Body of pancreas (tissue), 4 donors: Measurements from ENCODE around the gene CYP19A1.

Source experiments
- POLR2A ChIP-seq, 3 donors: fragments of 450-650 bp; IDR thresholded peaks; one replicate each; pipeline ENCODE4 v1.6.1; 2016; ENCODE audit warnings: antibody characterized with exemption in 3 of 3, mild to moderate bottlenecking in 2 of 3
- TF ChIP-seq, protein P1 (sequence below), 7 experiments: fragments of 450-650 bp in 4 of 7; fragments of 200-600 bp in 3 of 7; sonication (generic) in 3 of 7; IDR thresholded peaks; one replicate each; pipeline ENCODE4 v1.5.1; 2016 to 2019; ENCODE audit warnings: antibody characterized with exemption in 7 of 7

DNA sequence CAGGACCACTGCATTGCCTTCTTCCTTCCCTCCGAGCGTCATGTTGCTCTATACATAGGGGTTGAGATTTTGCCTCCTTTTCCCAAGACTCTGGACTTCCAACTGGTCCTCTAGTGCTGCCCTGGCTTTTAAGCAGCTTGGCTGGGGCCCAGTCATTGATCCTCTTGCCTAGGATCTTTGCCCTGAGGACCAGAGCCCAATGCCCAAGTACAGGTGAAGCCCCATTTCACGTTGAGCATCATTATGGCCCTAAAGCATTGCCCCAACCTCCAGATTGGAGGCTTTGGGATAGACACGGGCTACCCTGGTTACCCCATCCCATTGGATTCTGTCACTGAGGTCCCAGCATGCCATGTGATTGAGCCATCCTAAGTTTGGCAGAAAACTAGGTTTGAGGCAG is 47.7 kb downstream of the CYP19A1 start:
- TF ChIP-seq, protein P1, sequence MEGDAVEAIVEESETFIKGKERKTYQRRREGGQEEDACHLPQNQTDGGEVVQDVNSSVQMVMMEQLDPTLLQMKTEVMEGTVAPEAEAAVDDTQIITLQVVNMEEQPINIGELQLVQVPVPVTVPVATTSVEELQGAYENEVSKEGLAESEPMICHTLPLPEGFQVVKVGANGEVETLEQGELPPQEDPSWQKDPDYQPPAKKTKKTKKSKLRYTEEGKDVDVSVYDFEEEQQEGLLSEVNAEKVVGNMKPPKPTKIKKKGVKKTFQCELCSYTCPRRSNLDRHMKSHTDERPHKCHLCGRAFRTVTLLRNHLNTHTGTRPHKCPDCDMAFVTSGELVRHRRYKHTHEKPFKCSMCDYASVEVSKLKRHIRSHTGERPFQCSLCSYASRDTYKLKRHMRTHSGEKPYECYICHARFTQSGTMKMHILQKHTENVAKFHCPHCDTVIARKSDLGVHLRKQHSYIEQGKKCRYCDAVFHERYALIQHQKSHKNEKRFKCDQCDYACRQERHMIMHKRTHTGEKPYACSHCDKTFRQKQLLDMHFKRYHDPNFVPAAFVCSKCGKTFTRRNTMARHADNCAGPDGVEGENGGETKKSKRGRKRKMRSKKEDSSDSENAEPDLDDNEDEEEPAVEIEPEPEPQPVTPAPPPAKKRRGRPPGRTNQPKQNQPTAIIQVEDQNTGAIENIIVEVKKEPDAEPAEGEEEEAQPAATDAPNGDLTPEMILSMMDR (IDR thresholded peaks at IDR 0.05) = no peak
- no peak for TF ChIP-seq POLR2A (IDR thresholded peaks at IDR 0.05)
